H1 (cell line): ENCODE data around the gene CAPN14. TPM values are rescaled to one million over a fixed set of nuclear protein-coding genes. Genes with fewer than 3 reads are reported as not detected.

Source experiments
- CTCF ChIA-PET: fragments of 300-600 bp; sonication (Branson Sonifier 250); formaldehyde crosslinking; loops from one replicate; lab custom pipeline; 2021; ENCODE audit not compliant: partially characterized antibody; lab: Charles Lee
- POLR2A ChIA-PET: fragments of 300-600 bp; sonication (Branson Sonifier 250); formaldehyde crosslinking; loops from one replicate; lab custom pipeline; 2021; ENCODE audit warnings: inconsistent platforms; ENCODE audit not compliant: partially characterized antibody; lab: Charles Lee
- DNase-seq, 2 experiments: peaks; one replicate each; pipeline versions ENCODE4 v3.0.0 to v3.0.0-alpha.2; 2010 to 2022; ENCODE audit warnings: low spot score in 2 of 2, low read depth in 1 of 2, mixed read lengths in 1 of 2
- FAIRE-seq: peaks from 2 replicates; lab custom pipeline; 2011; peaks lifted over from hg19 to GRCh38; lab: Jason Lieb, UNC
- H2AFZ ChIP-seq: 2 replicates; pipeline ENCODE4 v1.8.1; 2012; ENCODE audit warnings: low read length, inconsistent platforms
- H2AK5ac ChIP-seq: 2 replicates; pipeline ENCODE4 v1.6.1; 2013; ENCODE audit warnings: low read depth, low read length
- H2BK120ac ChIP-seq: replicated peaks from 2 replicates; pipeline ENCODE3; 2013; ENCODE audit warnings: low read depth, low read length, inconsistent platforms
- H2BK12ac ChIP-seq: 2 replicates; pipeline ENCODE4 v1.6.1; 2013; ENCODE audit warnings: low read depth, low read length
- H2BK15ac ChIP-seq: 2 replicates; pipeline ENCODE4 v1.6.1; 2013; ENCODE audit warnings: low read length
- H2BK20ac ChIP-seq: 2 replicates; pipeline ENCODE4 v1.6.1; 2013; ENCODE audit warnings: low read length
- H2BK5ac ChIP-seq: 2 replicates; pipeline ENCODE4 v1.6.1; 2013; ENCODE audit warnings: low read depth, low read length
- H3K14ac ChIP-seq: 2 replicates; pipeline ENCODE4 v1.6.1; 2013; ENCODE audit warnings: inconsistent platforms; ENCODE audit not compliant: insufficient read length
- H3K18ac ChIP-seq: 2 replicates; pipeline ENCODE4 v1.6.1; 2013; ENCODE audit warnings: low read length; ENCODE audit errors: extremely low read depth
- H3K23ac ChIP-seq: 2 replicates; pipeline ENCODE4 v1.6.1; 2013; ENCODE audit warnings: inconsistent platforms; ENCODE audit not compliant: insufficient read length
- H3K23me2 ChIP-seq: 2 replicates; pipeline ENCODE4 v1.6.1; 2013; ENCODE audit warnings: low read depth, low read length
- H3K27ac ChIP-seq: 2 replicates; pipeline ENCODE4 v1.6.1; 2011; ENCODE audit warnings: low read depth, low read length, inconsistent platforms
- H3K27me3 ChIP-seq, 4 experiments: replicated peaks in 1 of 4; 1 replicate in 1 of 4; 2 replicates in 3 of 4; pipeline versions ENCODE4 v1.6.1 to v1.8.1; 2011 to 2013; ENCODE audit warnings: low read length in 3 of 4, mild to moderate bottlenecking in 3 of 4, inconsistent platforms in 2 of 4, mixed read lengths in 2 of 4, moderate library complexity in 1 of 4; ENCODE audit not compliant: control insufficient read depth in 3 of 4, insufficient read depth in 3 of 4; ENCODE audit errors: extremely low read depth in 1 of 4
- H3K36me3 ChIP-seq, 4 experiments: 2 replicates each; pipeline versions ENCODE4 v1.6.1 to v1.8.1; 2011 to 2013; ENCODE audit warnings: mild to moderate bottlenecking in 4 of 4, low read length in 3 of 4, moderate library complexity in 2 of 4, control low read depth in 1 of 4, inconsistent platforms in 1 of 4; ENCODE audit not compliant: insufficient read depth in 4 of 4, control insufficient read depth in 2 of 4
- H3K4ac ChIP-seq: replicated peaks from 2 replicates; pipeline ENCODE3; 2013; ENCODE audit warnings: low read length, low read depth, mixed read lengths, inconsistent platforms; ENCODE audit not compliant: insufficient read length
- H3K4me1 ChIP-seq, 4 experiments: replicated peaks in 1 of 4; 1 replicate in 1 of 4; 2 replicates in 3 of 4; pipeline versions ENCODE4 v1.6.1 to v1.8.1; 2011 to 2013; ENCODE audit warnings: low read length in 3 of 4, inconsistent platforms in 2 of 4, mixed read lengths in 1 of 4; ENCODE audit not compliant: insufficient read depth in 4 of 4, control insufficient read depth in 3 of 4
- H3K4me2 ChIP-seq, 2 experiments: 2 replicates each; pipeline versions ENCODE4 v1.6.1 to v1.8.1; 2011 to 2013; ENCODE audit warnings: low read depth in 2 of 2, low read length in 2 of 2, control low read depth in 1 of 2, inconsistent platforms in 1 of 2, mild to moderate bottlenecking in 1 of 2; ENCODE audit not compliant: insufficient read depth in 1 of 2
- H3K4me3 ChIP-seq, 4 experiments: fragments of 200-600, 300-600 bp in 1 of 4; sonication (generic), shearing (Covaris generic), sonication (Bioruptor Twin) in 1 of 4; 2 replicates each; pipeline versions ENCODE4 v1.5.1 to v1.8.1; 2011 to 2016; ENCODE audit warnings: low read length in 4 of 4, low read depth in 3 of 4, control low read depth in 2 of 4, inconsistent platforms in 2 of 4, mild to moderate bottlenecking in 2 of 4, mixed read lengths in 1 of 4, moderate library complexity in 1 of 4; ENCODE audit not compliant: insufficient read depth in 2 of 4; ENCODE audit errors: extremely low read depth in 1 of 4
- H3K56ac ChIP-seq: replicated peaks from 2 replicates; pipeline ENCODE3; 2013; ENCODE audit warnings: low read depth, mild to moderate bottlenecking, mixed read lengths, low read length, inconsistent platforms; ENCODE audit not compliant: insufficient read length
- H3K79me1 ChIP-seq: 2 replicates; pipeline ENCODE4 v1.6.1; 2013; ENCODE audit warnings: low read depth, low read length, control low read depth
- H3K79me2 ChIP-seq, 2 experiments: 2 replicates each; pipeline versions ENCODE4 v1.6.1 to v1.8.1; 2012 to 2013; ENCODE audit warnings: low read length in 2 of 2, mild to moderate bottlenecking in 2 of 2, inconsistent platforms in 1 of 2; ENCODE audit not compliant: insufficient read depth in 2 of 2, control insufficient read depth in 1 of 2
- H3K9ac ChIP-seq, 4 experiments: replicated peaks in 1 of 4; 1 replicate in 1 of 4; 2 replicates in 3 of 4; pipeline versions ENCODE4 v1.6.1 to v1.8.1; 2011 to 2013; ENCODE audit warnings: low read depth in 3 of 4, low read length in 3 of 4, control low read depth in 2 of 4, mild to moderate bottlenecking in 2 of 4, moderate library complexity in 2 of 4, inconsistent platforms in 1 of 4; ENCODE audit errors: extremely low read depth in 1 of 4
- H3K9me3 ChIP-seq, 2 experiments: 2 replicates each; pipeline versions ENCODE4 v1.6.1 to v1.8.1; 2012 to 2013; ENCODE audit warnings: mild to moderate bottlenecking in 2 of 2, moderate library complexity in 2 of 2, control low read depth in 1 of 2, inconsistent platforms in 1 of 2, low read depth in 1 of 2, low read length in 1 of 2, mixed read lengths in 1 of 2; ENCODE audit not compliant: insufficient read depth in 2 of 2
- H4K20me1 ChIP-seq, 2 experiments: replicated peaks in 1 of 2; 2 replicates each; pipeline versions ENCODE3 to v1.8.1; 2011 to 2013; ENCODE audit warnings: inconsistent platforms in 2 of 2, low read length in 2 of 2, mild to moderate bottlenecking in 1 of 2; ENCODE audit not compliant: insufficient read depth in 2 of 2, control insufficient read depth in 1 of 2
- H4K5ac ChIP-seq: 2 replicates; pipeline ENCODE4 v1.6.1; 2013; ENCODE audit warnings: low read length, low read depth, mixed read lengths, inconsistent platforms; ENCODE audit not compliant: insufficient read length
- H4K8ac ChIP-seq: 2 replicates; pipeline ENCODE4 v1.8.0; 2013; ENCODE audit warnings: mild to moderate bottlenecking, moderate library complexity, low read length, inconsistent platforms; ENCODE audit not compliant: insufficient read depth; ENCODE audit errors: extremely low read depth
- H4K91ac ChIP-seq: replicated peaks from 2 replicates; pipeline ENCODE3; 2013; ENCODE audit warnings: low read length, mixed read lengths, inconsistent platforms; ENCODE audit not compliant: insufficient read length
- RAD21 ChIP-seq, 2 experiments: IDR thresholded peaks in 1 of 2; conservative IDR thresholded peaks in 1 of 2; 2 replicates each; pipeline ENCODE4 v1.6.1; 2011; ENCODE audit warnings: low read depth in 2 of 2, low read length in 2 of 2, improper control_type of control experiment in 1 of 2, inconsistent platforms in 1 of 2, mild to moderate bottlenecking in 1 of 2, moderate library complexity in 1 of 2
- TEAD4 ChIP-seq: IDR thresholded peaks from 2 replicates; pipeline ENCODE4 v1.6.1; 2012; ENCODE audit warnings: low read depth, low read length, inconsistent platforms, mixed read lengths
- WGBS, 2 experiments: shearing (Covaris generic) in 1 of 2; methylation state at CpG; one replicate each; pipeline versions ENCODE4 v1.1.6 to v1.1.7; 2013 to 2015; ENCODE audit warnings: low lambda C conversion rate in 2 of 2, mixed read lengths in 2 of 2, inconsistent platforms in 1 of 2, low coverage in 1 of 2, missing lambda C conversion rate in 1 of 2; ENCODE audit not compliant: insufficient replicate concordance in 2 of 2, insufficient coverage in 1 of 2, insufficient read length in 1 of 2; ENCODE audit errors: extremely low coverage in 1 of 2, missing lambda C conversion rate in 1 of 2; 5-methylcytosine and 5-hydroxymethylcytosine counted together
- polyA plus RNA-seq, 7 experiments: library from polyadenylated mRNA; depleted of rRNA in 3 of 7; stranded (reverse) in 5 of 7; unstranded in 2 of 7; fragments of >200 nt in 5 of 7; fragments of 200-250 nt in 2 of 7; gene quantifications; 1 replicate in 5 of 7; 2 replicates in 1 of 7; 4 replicates in 1 of 7; pipeline versions ENCODE4 v1.2.1 to v1.2.3, GENCODE V29; 2011 to 2013; ENCODE audit warnings: missing spikeins in 2 of 7, mixed read lengths in 2 of 7
- total RNA-seq: library from RNA; stranded (reverse); fragmentation: NEBNext Ultra II Directional; extraction: Animal tissue kit (Norgen Biotek cat#: 25700); gene quantifications from 2 replicates; pipeline ENCODE4 v1.2.1, GENCODE V29; 2021

CAPN14 gene
- total and polyA plus RNA-seq, 2 of the 8 experiments (the other 6 are each of a cell fraction or from before 2014, with no cell fraction given): 0.07 TPM; not detected in 1

- H3K14ac ChIP-seq: no peak overlapping the region
- no peak overlapping the region for H2BK12ac ChIP-seq
- H4K8ac ChIP-seq: no peak overlapping the region
- DNase-seq: no peak
- H3K27ac ChIP-seq: no peak overlapping the region
- POLR2A ChIA-PET: interaction anchor here (0.6 kb wide), 1 partner anchor 48 kb away, joined by 3 read pairs; no protein-coding TSS in a partner anchor
- no peak overlapping the region for H3K9ac ChIP-seq
- 0 out of 2 replicates have a peak overlapping the region, but pooled peaks have one; percentile 72 for H2AK5ac ChIP-seq
- CTCF ChIA-PET: interaction anchor here (0.6 to 2.2 kb wide), 4 partner anchors 10 to 417 kb away, joined by 3 to 10 read pairs (median 4); no protein-coding TSS in a partner anchor
- no peak overlapping the region for H4K5ac ChIP-seq
- no peak overlapping the region for H2BK15ac ChIP-seq
- no peaks in the 10 kb centered on the region for H3K9me3 ChIP-seq
- H2AFZ ChIP-seq: no peak overlapping the region
- H3K4me1 ChIP-seq: peaks cover 6 to 25% (median 14%) of the 10 kb centered on the region in 4 experiments; a peak in 5 of 7 replicates
- peaks cover 2 to 5% of the 10 kb centered on the region in 2 experiments for H4K20me1 ChIP-seq
- peak; percentile 55 for TF ChIP-seq TEAD4
- TF ChIP-seq RAD21 (IDR thresholded peaks at IDR 0.05 in 1 of 2, conservative IDR thresholded peaks at IDR 0.05 in 1 of 2; ENCODE audit: low read depth in 2 of 2, low read length in 2 of 2): no peak
- no peak overlapping the region for H3K4me3 ChIP-seq
- H2BK5ac ChIP-seq: no peak overlapping the region
- no peak overlapping the region for H3K56ac ChIP-seq
- 0 out of 2 replicates have a peak, but pooled peaks cover 2% of the 10 kb centered on the region for H3K23me2 ChIP-seq
- H3K4me2 ChIP-seq: no peak overlapping the region
- H3K79me2 ChIP-seq: no peaks in the 10 kb centered on the region
- FAIRE-seq: no peak
- no peak overlapping the region for H2BK20ac ChIP-seq
- H3K79me1 ChIP-seq: no peaks in the 10 kb centered on the region; the same call in 1 of the 2 replicates
- H4K91ac ChIP-seq: no peak overlapping the region
- no peak overlapping the region for H3K4ac ChIP-seq
- H3K18ac ChIP-seq: no peak overlapping the region
- H2BK120ac ChIP-seq: no peak overlapping the region
- H3K36me3 ChIP-seq: no peaks in the 10 kb centered on the region
- 68% methylated on average over 4 of the region's 4 CpGs; no CpG with 5 or more reads in 1 of the 2 experiments for WGBS, 2 experiments
- H3K27me3 ChIP-seq: peaks cover 3 to 15% (median 12%) of the 10 kb centered on the region in 4 experiments
- no peak overlapping the region for H3K23ac ChIP-seq
Observed at GRCh38 chr2:31131871-31132270, 85.4 kb downstream of the CAPN14 start.
